HG02981 (cell line): ENCODE results near the gene PDZK1.
"Not testable (repeated sequence)": the region's sequence is repeated elsewhere in the genome, so short reads cannot be mapped to it uniquely, and the experiment has no call there.

Experiments
- ATAC-seq: cut with Tn5 transposase; IDR thresholded peaks from one replicate; pipeline ENCODE4 v1.9.1; 2021; ENCODE audit warnings: mild to moderate bottlenecking, moderate library complexity; ENCODE audit not compliant: unreplicated experiment

Gene PDZK1

DNA sequence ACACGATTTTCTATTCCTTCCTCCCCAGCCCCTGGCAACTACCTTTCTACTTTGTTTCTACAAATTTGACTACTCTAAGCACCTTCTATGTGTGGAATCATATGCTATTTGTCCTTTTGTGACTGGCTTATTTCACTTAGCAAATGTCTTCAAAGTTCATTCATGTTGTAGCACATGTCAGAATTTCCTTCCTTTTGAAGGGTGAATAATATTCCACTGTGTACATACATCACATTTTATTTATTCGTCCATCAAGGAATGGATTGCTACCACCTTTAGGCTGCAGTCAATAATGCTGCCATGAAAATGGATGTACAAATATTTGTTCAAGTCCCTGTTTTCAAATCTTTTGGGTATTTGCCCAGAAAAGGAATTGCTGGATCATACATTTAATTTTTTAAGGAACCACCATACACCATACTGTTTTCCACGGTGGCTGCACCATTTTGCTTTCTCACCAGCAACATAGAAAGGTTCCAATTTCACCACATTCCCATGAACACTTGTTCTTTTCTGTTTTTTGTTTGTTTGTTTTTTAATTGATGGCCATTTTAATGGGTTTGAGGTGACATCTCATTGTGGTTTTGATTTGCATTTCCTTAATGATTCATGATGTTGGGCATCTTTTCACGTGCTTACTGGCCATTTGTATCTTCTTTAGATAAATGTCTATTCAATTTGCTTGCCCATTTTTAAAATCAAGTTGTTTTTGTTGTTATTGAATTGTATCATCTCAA, 3.3 kb upstream of the PDZK1 start:
- ATAC-seq, result no peak

DNA sequence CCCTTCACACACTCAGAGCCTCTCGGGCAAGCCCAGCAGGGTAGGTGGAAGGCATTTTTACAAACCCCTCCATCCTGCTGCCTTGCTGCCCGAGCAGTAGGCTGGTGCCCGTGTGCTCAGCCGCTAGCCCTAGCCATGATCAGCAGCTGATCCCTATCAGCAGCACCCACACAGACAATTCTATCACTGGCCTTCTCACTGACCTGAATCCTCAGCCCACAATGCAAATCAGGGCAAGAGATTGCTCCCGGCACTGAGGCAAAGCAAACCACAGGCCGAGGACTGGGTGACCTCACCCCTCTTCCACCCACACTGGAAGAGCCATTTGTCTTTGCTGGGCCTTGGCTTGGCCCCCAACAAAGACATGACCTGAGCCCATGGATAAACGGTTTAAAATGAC, 895 bp upstream of the PDZK1 start:
- no peak for ATAC-seq

DNA sequence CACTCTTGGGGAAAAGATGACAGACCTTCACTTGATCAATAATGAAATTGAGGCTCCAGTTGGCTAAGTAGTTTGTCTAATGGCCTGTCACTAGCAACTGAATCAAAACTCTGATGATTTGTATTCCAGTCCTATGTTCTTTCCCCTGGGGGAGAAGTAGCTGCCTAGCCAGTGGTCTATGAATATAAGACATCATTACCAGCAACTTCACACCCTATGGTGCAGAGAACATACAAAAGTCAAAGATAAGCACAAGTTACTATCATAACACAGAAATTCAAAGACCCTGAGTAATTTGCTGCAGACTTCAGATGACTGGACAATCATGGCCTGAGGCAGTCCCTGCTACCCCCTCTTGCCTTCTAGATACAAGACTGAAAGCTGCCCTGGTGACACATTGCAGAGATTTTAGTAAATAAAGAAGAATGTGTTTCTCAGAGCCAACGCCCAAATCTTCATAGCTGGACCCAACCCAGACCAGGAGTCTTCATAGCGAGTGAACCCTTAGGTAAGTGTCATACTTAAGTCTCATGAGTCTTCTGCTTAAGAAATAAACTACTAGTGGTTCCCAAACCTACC, 993 bp downstream of the PDZK1 start:
- no peak for ATAC-seq

DNA sequence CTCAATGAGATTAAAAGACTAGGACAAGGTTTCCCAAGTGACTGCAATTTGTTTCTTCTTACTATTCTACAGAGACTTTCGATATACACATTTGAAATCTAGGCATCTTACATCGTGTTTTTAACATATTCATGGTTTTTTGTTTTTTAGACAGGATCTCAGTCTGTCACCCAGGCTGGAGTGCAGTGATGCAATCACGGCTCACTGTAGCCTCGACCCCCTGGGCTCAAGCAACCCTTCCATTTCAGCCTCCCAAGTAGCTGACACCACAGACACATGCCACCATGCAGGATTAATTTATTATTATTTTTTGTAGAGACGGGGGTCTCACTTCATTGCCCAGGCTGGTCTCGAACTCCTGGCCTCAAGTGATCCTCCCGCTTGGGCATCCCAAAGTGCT, 1.5 kb downstream of the PDZK1 start:
- no peak for ATAC-seq

DNA sequence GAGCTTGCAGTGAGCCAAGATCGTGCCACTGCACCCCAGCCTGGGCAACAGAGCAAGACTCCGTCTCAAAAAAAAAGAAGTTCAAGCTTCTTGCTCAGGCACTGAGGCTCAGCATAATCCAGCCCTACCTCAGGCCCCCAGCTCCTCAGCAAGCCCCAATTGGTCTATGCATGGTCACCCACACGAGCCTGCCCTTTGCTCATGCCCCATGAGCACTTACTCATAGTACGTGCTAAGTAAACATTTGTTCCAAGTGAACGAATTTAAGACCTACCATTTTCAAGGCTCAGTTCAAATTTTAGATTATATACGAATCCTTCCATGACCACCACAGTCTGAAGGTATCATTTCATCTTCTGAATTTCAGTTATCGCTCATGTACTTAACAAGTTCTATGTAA, 4.3 kb downstream of the PDZK1 start:
- ATAC-seq, result no peak

DNA sequence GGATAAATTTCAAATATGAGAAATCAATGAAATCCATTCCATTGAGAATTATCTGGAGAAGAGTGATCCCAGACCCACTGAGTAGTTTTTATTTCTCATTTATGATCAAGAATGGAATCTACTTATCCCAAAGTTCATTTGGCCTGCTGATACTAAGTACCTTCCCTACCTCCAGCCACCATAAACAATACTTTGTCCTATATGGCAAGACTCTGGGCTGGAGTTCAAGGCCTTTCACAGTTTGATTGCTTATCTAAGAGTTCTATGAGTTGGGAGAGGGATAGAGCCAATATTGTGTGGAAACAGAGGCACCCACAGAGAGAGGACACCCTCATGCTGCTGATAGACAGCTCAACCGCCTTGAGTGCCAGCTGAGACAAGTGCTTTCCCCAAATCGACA, 5.1 kb downstream of the PDZK1 start:
- no peak for ATAC-seq

DNA sequence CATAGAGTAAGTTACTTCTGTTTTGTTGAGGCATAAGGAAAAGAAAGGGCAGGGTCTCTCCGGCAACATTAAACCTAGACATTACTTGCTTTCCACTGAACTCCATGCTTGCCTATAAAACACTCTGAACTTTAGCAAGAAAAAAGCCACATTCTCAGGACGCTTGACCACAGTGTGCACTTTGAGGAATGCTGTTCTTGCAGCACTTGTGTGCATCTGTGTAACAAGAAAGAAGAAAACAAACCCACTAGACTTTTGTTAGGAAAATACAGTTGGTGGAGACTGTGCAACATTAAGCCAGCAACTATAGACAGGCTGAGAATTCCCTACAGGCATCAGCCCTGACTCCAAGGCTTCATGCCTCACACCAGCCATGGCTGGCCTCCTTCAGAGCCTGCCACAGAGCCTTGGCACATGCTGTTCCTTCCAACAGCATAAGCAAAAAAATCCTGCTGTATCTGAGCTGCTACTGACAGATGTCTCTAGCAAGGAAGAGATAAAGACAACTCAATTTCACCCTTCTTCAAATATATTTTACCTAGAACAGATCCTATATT, 5.8 kb downstream of the PDZK1 start:
- ATAC-seq, result no peak

DNA sequence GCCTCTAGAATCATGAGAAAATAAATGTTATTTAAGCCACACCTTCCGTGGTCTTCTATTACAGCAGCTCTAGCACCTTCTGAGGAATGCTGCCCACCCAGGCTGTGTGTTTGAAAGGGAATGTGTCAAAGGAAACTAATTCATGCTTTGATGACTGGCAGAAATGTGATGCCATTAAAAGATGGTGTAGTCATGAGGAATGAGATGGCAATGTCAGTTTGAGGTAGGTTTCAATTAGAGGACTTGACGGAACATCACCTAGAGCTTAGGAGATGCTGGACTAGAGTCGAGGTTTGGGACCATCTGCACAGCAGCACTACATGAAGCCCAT, 10.6 kb downstream of the PDZK1 start:
- ATAC-seq, result no peak

DNA sequence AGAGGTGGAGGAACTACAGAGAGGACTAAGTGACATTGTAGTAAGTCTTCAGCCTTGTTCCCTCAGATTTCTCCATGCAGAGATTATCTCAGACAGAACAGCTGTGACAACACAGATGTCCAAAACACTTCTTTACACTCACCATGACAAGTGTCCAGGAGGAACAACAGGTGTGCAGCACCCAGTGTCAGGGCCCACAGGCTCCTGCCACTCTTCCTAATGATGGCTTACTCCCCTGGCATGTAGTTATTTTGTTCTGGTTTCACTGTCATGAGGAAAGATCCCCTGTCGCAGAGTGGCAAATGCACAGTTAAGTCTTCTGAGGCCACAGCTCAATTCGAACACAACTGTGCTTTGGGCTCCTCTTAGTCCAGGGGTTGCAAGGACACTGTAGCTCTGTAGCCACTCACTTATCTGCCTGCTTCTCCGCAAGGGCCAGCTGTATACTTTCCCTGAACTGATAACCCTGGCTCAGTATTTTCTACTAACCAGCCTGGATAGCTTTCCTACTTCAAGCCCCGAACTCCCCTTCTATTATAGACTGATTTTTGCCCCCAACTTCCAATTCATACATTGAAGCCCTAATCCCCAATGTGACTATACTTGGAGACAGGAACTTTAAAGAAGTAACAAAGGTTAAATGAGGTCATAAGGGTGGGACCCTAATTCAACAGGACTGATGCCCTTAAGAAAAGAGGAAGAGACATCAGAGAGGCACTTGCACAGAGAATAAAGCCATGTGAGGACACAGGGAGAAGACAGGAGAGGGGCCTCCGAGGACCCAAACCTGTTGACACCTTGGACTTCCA, 11.1 kb downstream of the PDZK1 start:
- ATAC-seq, result no peak

DNA sequence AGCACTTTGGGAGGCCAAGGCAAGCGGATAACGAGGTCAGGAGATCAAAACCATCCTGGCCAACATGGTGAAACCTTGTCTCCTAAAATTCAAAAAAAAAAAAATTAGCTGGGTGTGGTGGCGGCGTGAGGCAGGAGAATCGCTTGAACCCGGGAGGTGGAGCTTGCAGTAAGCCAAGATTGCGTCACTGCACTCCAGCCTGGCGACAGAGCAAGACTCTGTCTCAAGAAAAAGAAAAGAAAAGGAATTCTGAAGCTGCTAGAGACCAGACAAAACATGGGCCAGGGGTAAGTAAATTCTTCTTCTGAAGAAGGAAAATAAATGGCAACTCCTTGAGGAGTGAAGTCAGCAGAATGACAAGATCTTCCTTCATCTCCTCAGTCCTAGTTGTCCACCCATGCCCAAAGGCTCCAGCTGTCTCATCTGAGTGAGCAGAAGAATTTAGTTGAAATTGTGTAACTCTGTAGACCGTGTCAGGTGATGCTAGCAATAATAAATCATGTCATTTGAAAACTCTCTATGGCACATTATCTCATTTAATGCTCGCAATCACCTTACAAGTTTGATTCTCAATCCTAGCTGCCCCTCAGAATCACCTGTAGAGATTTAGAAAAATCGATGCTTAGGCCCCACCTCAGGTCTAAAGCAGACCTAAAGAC, 14.3 kb downstream of the PDZK1 start:
- ATAC-seq, result no peak

DNA sequence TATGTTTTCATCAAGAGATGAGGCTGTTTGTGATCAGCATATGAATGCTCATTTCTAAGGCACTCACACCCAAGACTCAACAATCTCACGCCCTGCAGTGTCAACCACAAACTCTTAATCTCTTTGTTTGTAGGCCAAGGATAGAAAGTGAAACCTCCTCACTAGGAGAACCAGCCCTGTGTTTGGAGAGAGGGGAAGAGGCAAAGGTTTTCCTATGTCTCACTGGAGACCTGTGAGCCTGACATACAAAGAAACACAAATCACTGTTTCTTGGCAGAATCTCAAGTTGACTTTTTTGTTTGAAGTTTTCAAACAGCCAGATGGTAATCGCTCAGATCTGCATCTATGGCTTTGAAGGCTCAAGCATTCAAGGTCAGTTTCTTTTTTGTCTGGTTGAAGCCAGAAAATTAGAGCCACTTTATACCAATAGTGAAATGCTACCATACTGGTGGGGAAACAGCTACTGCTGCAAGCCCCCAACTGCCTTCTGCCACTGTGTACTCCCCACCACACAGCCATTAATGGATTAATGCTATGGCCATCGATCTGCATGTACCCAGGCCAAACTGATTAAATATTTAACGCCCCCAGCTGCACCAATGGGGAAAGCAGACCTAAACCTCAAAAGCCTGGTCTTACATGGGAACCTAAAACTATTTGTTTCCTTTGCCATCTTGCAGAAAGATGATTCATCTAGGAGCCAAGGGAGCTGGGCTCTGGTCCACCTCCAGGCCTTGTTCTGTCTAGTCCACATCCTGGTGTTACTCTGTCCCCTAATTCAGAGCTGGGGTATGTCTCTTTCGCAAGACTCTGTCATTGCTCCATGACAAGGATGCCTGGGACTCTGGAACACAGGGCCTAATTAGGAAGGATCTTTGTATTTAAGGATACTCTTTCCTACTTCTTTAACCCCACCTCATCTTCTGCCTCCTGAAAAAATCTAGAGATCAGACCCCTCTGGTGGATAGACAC, 16.3 kb downstream of the PDZK1 start:
- peak; percentile 85 for ATAC-seq

DNA sequence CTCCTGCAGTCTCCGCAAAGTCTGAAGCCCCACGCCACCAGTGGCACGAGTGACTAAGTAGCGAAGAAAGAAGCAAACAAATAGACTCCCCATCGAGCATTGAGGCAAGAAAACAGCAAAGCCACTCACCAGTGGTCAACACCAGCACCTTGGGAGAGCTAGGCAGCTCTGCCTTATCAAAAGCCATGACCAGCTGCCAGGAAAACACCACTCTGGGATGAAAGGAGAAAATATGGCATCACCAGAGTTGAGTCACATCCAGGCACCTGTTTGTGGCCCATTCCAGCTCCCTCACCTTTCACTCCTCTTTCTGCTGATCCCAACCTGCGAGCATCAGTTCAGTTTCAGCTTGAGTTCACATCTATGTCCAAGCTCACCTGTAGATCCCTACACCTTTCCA, 17.2 kb downstream of the PDZK1 start:
- ATAC-seq, result no peak

DNA sequence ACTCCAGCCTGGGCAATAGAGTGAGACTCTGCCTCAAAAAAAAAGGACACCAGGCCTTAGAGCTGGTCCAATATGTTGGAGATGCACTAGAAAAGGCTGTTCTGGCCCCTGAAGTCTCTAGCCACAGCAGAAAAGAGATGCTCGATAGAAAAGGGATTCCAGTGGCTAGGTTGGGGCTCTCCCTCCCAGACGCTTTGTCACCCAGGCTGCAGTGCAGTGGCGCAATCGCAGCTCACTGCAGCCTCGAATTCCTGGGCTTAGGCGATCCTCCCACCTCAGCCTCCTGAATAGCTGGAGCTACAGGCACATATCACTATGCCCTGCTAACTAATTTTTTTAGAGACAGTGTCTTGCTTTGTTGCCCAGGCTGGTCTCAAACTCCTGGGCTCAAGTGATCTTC, 18.2 kb downstream of the PDZK1 start:
- no peak for ATAC-seq

DNA sequence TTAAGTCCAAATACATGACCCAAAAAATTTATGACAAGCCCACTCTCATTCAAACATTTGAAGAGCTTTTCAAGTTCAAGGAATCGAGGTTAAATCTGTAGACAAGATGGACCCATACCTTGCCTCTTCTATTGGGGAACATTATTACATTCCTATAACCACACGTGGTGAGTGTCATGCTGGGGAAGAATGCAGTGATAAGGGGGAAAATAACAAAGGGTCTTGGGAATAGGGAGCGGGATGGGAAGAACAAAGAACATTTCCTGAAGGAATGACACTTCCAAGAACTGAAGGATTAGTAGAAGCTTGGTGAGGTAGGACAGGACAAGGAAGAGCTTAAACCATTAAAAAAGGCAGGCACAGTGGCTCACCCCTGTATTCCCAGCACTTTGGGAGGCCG, 18.8 kb downstream of the PDZK1 start:
- ATAC-seq, result no peak

DNA sequence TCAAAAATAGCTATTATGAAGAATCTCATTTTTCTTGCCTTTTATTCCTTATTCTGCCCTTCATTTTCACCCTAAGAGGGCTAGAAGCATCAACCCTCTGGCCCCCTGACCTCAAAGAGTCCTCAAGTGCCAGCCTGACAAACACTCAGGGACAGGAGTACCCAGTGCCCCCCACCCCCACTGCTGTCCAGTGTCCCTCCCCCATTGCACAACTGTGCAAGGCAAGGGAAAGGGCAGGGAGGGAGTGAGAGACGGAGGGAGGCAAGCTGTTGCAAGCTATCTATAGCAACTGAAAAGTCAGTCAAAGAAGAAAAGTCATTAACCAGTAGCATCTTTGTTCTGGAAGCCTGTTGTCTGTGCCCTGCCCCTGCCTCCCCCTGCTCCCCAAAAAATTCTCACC, 21.1 kb downstream of the PDZK1 start:
- not testable (repeated sequence) for ATAC-seq

DNA sequence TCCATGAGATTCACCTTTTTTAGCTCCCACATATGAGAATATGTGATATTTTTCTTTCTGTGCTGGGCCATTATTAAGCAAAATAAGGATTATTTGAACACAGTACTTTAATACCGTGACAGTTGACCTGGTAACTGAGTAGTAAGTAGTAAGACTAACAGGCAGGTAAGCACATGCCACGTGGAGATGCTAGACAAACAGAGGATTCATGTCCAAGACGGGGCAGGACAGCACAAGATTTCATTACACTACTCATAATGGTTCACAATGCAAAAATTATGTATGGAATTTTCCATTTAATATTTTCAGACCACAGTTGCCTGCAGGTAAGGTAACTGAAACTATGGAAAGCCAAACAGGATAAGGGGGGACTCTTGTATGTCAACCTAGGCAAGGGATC, 22.3 kb downstream of the PDZK1 start:
- ATAC-seq, result not testable (repeated sequence)

DNA sequence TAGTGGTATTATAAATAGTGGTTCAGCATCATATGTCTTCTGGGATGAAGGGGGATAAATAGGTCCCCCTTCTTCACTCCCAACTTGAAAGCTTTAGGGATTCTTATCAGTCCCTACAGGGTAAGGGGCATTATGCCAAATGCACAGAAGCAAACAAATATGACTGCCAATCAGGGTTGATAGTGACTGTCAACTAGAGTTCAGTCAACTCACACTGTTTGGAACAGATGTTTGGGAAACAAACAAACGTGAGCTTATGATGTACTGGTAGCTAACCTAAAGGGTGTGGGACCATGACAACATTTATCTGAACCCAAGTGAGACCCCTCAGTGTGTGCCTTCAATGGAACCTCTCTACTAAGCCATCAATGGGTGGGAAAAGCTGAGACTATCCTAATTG, 34.0 kb downstream of the PDZK1 start:
- not testable (repeated sequence) for ATAC-seq

DNA sequence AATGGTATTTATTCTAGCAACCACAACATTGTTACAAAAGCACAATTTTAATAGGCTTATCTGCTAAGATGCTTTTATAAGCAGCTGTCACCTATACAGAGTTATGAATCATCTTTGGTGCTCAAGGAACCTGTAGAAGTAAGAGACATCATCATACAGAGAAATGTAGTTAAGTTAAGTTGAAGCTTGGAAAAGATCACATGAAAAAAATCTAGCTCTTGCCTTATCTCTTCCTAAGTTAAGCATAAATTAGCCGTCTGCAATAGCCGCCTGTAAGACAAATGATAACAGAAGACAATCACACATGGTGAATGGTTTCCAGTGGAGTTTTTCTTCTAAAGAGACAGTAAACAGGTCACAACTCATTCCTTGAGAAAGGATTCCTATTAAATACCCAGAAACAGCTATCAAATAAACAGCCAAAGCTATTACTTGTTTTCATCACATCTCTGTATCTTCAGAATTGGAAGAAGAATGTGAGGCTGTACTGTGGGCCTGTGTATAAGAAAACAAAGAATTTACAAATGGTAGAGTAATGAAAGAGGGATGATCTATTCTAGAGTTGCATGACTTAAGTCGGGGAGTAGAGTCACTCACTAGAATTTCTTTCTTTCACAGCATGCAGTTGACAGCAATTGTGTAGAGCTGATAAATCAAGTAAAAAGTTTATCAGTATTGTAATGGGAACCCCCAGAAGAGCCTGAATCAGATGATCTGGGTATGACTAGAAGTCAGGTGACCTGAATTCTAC, 36.0 kb downstream of the PDZK1 start:
- ATAC-seq, result not testable (repeated sequence)

DNA sequence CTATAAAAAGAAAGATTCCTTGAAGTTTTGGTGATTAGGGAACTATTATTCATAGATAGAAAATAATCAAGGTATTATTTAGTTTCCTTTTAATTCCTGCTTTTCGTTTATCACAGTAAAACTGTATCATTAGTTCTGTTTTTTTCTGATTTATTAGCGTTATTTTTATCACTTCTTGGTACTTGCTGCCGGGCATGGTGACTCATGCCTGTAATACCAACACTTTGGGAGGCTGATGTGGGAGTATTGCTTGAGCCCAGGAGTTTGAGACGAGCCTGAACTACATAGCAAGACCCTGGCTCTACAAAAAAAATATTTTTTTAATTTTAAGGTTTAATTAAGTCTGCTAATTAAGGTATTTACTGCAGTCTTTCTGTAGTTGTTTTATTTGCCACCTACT, 42.2 kb downstream of the PDZK1 start:
- not testable (repeated sequence) for ATAC-seq
